ENCODE data around the gene DNAH7. TPM values are rescaled to one million over a fixed set of nuclear protein-coding genes. Genes with fewer than 3 reads are reported as not detected.

The DNAH7 gene
- total and polyA plus RNA-seq, 9 of the 15 experiments (the other 6 are each of a cell fraction or from before 2014, with no cell fraction given): 0.03 to 0.42 (median 0.18) TPM

DNA sequence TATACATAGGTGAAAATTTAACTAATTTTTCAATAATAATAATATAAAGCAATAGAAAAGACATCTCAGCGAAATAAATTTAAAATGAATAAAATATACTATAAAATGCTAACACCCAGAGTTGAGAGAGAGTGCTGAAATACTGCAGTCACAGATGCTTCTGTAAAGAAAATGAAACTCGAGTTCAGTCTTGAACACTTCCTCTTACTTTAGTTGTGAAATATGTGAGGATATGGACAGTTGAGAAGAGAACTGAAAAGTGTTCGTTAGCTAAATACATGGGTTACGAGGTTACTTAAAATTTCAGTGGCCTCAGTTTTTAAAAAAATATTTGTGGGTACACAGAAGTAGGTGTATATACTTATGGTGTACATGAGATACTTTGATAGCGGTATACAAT is 106.8 kb downstream of the DNAH7 start:
- no TSS peak for BruUV-seq (replicated peaks)
- no peak overlapping the region for H3K4me2 ChIP-seq (ENCODE audit: insufficient read depth, low read length)
- no peaks in the 10 kb centered on the region for H3K4me1 ChIP-seq (replicated peaks in 1 of 2; ENCODE audit: control insufficient read depth in 2 of 2, insufficient read depth in 2 of 2, low read length in 2 of 2)
- no peak for DNase-seq (ENCODE audit: extremely low read depth in 1 of 4, low spot score in 3 of 4)
- H3K27ac ChIP-seq (ENCODE audit: extremely low read depth, low read depth, low read length): no peak overlapping the region
- no peaks in the 10 kb centered on the region for H3K9me3 ChIP-seq (replicated peaks; ENCODE audit: control insufficient read depth, insufficient read depth, low read depth, low read length)
- no peak for ATAC-seq
- POLR2A ChIA-PET: no interaction called here
- intact Hi-C loops (cut with micrococcal nuclease): no loop called here
- no peaks in the 10 kb centered on the region for H3K36me3 ChIP-seq (ENCODE audit: control insufficient read depth, insufficient read depth, low read length)
- CTCF ChIA-PET (ENCODE audit: low intra/inter-chr PET ratio): no interaction called here
- in situ Hi-C loops (cut with MboI): no loop called here
- H3K9ac ChIP-seq (ENCODE audit: insufficient read depth in 1 of 2, low read depth in 2 of 2, low read length in 2 of 2): no peak overlapping the region
- no peak overlapping the region for H3K4me3 ChIP-seq
- WGBS (ENCODE audit: insufficient coverage, low coverage, missing lambda C conversion rate): 1% methylated on average over 5 of the region's 5 CpGs
- H3K9me1 ChIP-seq (ENCODE audit: control insufficient read depth, insufficient read depth, low read length): no peaks in the 10 kb centered on the region
- no peaks in the 10 kb centered on the region for H3K27me3 ChIP-seq (ENCODE audit: control insufficient read depth in 2 of 2, insufficient read depth in 2 of 2, low read length in 2 of 2)
- TF ChIP-seq, protein P1, sequence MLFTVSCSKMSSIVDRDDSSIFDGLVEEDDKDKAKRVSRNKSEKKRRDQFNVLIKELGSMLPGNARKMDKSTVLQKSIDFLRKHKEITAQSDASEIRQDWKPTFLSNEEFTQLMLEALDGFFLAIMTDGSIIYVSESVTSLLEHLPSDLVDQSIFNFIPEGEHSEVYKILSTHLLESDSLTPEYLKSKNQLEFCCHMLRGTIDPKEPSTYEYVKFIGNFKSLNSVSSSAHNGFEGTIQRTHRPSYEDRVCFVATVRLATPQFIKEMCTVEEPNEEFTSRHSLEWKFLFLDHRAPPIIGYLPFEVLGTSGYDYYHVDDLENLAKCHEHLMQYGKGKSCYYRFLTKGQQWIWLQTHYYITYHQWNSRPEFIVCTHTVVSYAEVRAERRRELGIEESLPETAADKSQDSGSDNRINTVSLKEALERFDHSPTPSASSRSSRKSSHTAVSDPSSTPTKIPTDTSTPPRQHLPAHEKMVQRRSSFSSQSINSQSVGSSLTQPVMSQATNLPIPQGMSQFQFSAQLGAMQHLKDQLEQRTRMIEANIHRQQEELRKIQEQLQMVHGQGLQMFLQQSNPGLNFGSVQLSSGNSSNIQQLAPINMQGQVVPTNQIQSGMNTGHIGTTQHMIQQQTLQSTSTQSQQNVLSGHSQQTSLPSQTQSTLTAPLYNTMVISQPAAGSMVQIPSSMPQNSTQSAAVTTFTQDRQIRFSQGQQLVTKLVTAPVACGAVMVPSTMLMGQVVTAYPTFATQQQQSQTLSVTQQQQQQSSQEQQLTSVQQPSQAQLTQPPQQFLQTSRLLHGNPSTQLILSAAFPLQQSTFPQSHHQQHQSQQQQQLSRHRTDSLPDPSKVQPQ (CRISPR knock-in tag; IDR thresholded peaks at IDR 0.05; ENCODE audit: borderline replicate concordance): no peak
- TF ChIP-seq ZNF589 (CRISPR knock-in tag; IDR thresholded peaks at IDR 0.05; ENCODE audit: low read depth) (no peak), SAFB (IDR thresholded peaks at IDR 0.05; ENCODE audit: borderline replicate concordance, low read depth, low read length) (no peak)
- no peaks in the 10 kb centered on the region for H3K79me2 ChIP-seq (ENCODE audit: control insufficient read depth, insufficient read depth, low read length)
- no peak overlapping the region for H2AFZ ChIP-seq (ENCODE audit: low read depth, low read length)
- no peaks in the 10 kb centered on the region for H4K20me1 ChIP-seq (replicated peaks; ENCODE audit: control insufficient read depth, insufficient read depth, low read length)
- no peak for FAIRE-seq

All from K562 (cell line).